GM12878 (cell line): ENCODE measurements around the gene AMMECR1. TPM values are rescaled to one million over a fixed set of nuclear protein-coding genes. Genes with fewer than 3 reads are reported as not detected.

ENCODE experiments used
- ESRRA ChIP-seq: IDR thresholded peaks from 2 replicates; pipeline ENCODE4 v1.6.1; 2012; ENCODE audit warnings: mild to moderate bottlenecking, low read length, improper control_type of control experiment
- GATAD2B ChIP-seq: fragments of 450-650 bp; conservative IDR thresholded peaks from 2 replicates; pipeline ENCODE4 v1.6.1; 2017; ENCODE audit warnings: low read depth, mild to moderate bottlenecking, moderate library complexity
- HDGF ChIP-seq: fragments of 450-650 bp; IDR thresholded peaks from 2 replicates; pipeline ENCODE4 v1.6.1; 2016; ENCODE audit warnings: antibody characterized with exemption
- NFYA ChIP-seq: IDR thresholded peaks from 2 replicates; pipeline ENCODE4 v1.6.1; 2011; ENCODE audit warnings: low read depth, mild to moderate bottlenecking, low read length, improper control_type of control experiment, borderline replicate concordance
- POLR2AphosphoS5 ChIP-seq: IDR thresholded peaks from 2 replicates; pipeline ENCODE4 v1.6.1; 2011; ENCODE audit warnings: mild to moderate bottlenecking, low read length, inconsistent platforms
- RFX5 ChIP-seq: IDR thresholded peaks from 2 replicates; pipeline ENCODE4 v1.6.1; 2011; ENCODE audit warnings: low read depth, low read length, improper control_type of control experiment
- SMAD1 ChIP-seq: fragments of 450-650 bp; IDR thresholded peaks from 2 replicates; pipeline ENCODE4 v1.6.1; 2018; ENCODE audit warnings: mild to moderate bottlenecking, low read depth; ENCODE audit not compliant: partially characterized antibody
- SUZ12 ChIP-seq: fragments of 200-600 bp; sonication (generic); IDR thresholded peaks from one replicate; pipeline ENCODE4 v1.6.1; 2018; ENCODE audit warnings: antibody characterized with exemption, mild to moderate bottlenecking; ENCODE audit not compliant: unreplicated experiment
- ZBED1 ChIP-seq: IDR thresholded peaks from 2 replicates; pipeline ENCODE4 v1.6.1; 2016; ENCODE audit warnings: borderline replicate concordance
- polyA plus RNA-seq, 11 experiments: library from polyadenylated mRNA; depleted of rRNA in 4 of 11; unstranded in 6 of 11; stranded (reverse) in 5 of 11; fragments of >200 nt; fragmentation: Nextera tagmentation in 4 of 11; fragmentation: Illumina TruSeq in 1 of 11; extraction: Ambion mirVana in 4 of 11; extraction: Trizol in 1 of 11; gene quantifications; 1 replicate in 1 of 11; 2 replicates in 10 of 11; pipeline versions ENCODE4 v1.2.1 to v1.2.3, GENCODE V29; 2011 to 2016; ENCODE audit warnings: inconsistent platforms in 2 of 11, missing spikeins in 2 of 11, low read depth in 1 of 11
- total RNA-seq, 4 experiments: library from RNA; depleted of rRNA in 3 of 4; stranded (reverse); fragments of >200 nt in 3 of 4; fragmentation: Illumina TruSeq in 1 of 4; extraction: Trizol in 1 of 4; gene quantifications; 2 replicates each; pipeline versions ENCODE4 v1.2.1 to v1.2.3, GENCODE V29; 2013 to 2021
- TF ChIP-seq, protein P1 (sequence below): IDR thresholded peaks from 2 replicates; pipeline ENCODE4 v1.6.1; 2012; ENCODE audit warnings: mild to moderate bottlenecking, low read depth, low read length
- TF ChIP-seq, protein P2 (sequence below): IDR thresholded peaks from 2 replicates; pipeline ENCODE4 v1.6.1; 2012; ENCODE audit warnings: low read depth, low read length, improper control_type of control experiment
- TF ChIP-seq, protein P3 (sequence below): fragments of 450-650 bp; IDR thresholded peaks from 2 replicates; pipeline ENCODE4 v1.6.1; 2014; ENCODE audit warnings: mild to moderate bottlenecking
- TF ChIP-seq, protein P4 (sequence below): fragments of 450-650 bp; IDR thresholded peaks from 2 replicates; pipeline ENCODE4 v1.6.1; 2016; ENCODE audit warnings: mild to moderate bottlenecking, moderate library complexity, borderline replicate concordance

The AMMECR1 gene
- total and polyA plus RNA-seq, 10 of the 15 experiments (the other 5 are each of a cell fraction or from before 2014, with no cell fraction given): 4.9 to 25.6 (median 10.7) TPM

DNA sequence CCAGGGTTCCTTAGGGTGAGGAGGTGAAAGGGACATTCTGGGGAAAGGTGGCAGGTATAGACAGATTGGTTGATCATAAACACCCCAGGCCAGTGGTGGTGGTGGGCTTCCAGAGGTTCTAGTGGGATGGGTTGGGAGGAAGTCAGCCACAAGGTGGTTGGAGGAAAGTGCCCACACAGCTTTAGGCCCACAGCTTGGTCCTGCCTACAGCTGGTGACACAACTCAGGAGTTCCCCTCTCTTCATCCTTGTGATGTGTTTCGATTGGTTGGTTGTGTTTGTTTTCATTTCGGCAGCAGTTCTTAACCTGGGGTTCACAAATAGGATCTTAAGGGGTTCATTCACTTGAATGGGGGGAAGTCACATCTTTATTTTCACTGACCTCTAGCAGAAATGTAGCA is 158.0 kb downstream of the AMMECR1 start (continued):
- TF ChIP-seq, protein P1, sequence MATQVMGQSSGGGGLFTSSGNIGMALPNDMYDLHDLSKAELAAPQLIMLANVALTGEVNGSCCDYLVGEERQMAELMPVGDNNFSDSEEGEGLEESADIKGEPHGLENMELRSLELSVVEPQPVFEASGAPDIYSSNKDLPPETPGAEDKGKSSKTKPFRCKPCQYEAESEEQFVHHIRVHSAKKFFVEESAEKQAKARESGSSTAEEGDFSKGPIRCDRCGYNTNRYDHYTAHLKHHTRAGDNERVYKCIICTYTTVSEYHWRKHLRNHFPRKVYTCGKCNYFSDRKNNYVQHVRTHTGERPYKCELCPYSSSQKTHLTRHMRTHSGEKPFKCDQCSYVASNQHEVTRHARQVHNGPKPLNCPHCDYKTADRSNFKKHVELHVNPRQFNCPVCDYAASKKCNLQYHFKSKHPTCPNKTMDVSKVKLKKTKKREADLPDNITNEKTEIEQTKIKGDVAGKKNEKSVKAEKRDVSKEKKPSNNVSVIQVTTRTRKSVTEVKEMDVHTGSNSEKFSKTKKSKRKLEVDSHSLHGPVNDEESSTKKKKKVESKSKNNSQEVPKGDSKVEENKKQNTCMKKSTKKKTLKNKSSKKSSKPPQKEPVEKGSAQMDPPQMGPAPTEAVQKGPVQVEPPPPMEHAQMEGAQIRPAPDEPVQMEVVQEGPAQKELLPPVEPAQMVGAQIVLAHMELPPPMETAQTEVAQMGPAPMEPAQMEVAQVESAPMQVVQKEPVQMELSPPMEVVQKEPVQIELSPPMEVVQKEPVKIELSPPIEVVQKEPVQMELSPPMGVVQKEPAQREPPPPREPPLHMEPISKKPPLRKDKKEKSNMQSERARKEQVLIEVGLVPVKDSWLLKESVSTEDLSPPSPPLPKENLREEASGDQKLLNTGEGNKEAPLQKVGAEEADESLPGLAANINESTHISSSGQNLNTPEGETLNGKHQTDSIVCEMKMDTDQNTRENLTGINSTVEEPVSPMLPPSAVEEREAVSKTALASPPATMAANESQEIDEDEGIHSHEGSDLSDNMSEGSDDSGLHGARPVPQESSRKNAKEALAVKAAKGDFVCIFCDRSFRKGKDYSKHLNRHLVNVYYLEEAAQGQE: no peak
- no peak for TF ChIP-seq HDGF
- no peak for TF ChIP-seq NFYA
- TF ChIP-seq RFX5: no peak
- no peak for TF ChIP-seq ESRRA
- TF ChIP-seq, protein P2, sequence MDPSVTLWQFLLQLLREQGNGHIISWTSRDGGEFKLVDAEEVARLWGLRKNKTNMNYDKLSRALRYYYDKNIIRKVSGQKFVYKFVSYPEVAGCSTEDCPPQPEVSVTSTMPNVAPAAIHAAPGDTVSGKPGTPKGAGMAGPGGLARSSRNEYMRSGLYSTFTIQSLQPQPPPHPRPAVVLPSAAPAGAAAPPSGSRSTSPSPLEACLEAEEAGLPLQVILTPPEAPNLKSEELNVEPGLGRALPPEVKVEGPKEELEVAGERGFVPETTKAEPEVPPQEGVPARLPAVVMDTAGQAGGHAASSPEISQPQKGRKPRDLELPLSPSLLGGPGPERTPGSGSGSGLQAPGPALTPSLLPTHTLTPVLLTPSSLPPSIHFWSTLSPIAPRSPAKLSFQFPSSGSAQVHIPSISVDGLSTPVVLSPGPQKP: no peak
- no peak for TF ChIP-seq ZBED1
- no peak for TF ChIP-seq POLR2AphosphoS5
- TF ChIP-seq, protein P3, sequence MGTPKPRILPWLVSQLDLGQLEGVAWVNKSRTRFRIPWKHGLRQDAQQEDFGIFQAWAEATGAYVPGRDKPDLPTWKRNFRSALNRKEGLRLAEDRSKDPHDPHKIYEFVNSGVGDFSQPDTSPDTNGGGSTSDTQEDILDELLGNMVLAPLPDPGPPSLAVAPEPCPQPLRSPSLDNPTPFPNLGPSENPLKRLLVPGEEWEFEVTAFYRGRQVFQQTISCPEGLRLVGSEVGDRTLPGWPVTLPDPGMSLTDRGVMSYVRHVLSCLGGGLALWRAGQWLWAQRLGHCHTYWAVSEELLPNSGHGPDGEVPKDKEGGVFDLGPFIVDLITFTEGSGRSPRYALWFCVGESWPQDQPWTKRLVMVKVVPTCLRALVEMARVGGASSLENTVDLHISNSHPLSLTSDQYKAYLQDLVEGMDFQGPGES: no peak
- TF ChIP-seq SUZ12: no peak
- no peak for TF ChIP-seq GATAD2B
- TF ChIP-seq, protein P4, sequence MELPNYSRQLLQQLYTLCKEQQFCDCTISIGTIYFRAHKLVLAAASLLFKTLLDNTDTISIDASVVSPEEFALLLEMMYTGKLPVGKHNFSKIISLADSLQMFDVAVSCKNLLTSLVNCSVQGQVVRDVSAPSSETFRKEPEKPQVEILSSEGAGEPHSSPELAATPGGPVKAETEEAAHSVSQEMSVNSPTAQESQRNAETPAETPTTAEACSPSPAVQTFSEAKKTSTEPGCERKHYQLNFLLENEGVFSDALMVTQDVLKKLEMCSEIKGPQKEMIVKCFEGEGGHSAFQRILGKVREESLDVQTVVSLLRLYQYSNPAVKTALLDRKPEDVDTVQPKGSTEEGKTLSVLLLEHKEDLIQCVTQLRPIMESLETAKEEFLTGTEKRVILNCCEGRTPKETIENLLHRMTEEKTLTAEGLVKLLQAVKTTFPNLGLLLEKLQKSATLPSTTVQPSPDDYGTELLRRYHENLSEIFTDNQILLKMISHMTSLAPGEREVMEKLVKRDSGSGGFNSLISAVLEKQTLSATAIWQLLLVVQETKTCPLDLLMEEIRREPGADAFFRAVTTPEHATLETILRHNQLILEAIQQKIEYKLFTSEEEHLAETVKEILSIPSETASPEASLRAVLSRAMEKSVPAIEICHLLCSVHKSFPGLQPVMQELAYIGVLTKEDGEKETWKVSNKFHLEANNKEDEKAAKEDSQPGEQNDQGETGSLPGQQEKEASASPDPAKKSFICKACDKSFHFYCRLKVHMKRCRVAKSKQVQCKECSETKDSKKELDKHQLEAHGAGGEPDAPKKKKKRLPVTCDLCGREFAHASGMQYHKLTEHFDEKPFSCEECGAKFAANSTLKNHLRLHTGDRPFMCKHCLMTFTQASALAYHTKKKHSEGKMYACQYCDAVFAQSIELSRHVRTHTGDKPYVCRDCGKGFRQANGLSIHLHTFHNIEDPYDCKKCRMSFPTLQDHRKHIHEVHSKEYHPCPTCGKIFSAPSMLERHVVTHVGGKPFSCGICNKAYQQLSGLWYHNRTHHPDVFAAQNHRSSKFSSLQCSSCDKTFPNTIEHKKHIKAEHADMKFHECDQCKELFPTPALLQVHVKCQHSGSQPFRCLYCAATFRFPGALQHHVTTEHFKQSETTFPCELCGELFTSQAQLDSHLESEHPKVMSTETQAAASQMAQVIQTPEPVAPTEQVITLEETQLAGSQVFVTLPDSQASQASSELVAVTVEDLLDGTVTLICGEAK: no peak
- no peak for TF ChIP-seq SMAD1
